Activated naive CD8-positive, alpha-beta T cell treated with anti-CD3 and anti-CD28 coated beads, Interleukin-2, amount 50 U/mL, for 16 hours (primary cell): ENCODE measurements around the gene GMDS.

Experiments
- DNase-seq: peaks from one replicate; pipeline ENCODE4 v3.0.0-alpha.2; 2020; ENCODE audit warnings: low read depth, low spot score

Gene GMDS

DNA sequence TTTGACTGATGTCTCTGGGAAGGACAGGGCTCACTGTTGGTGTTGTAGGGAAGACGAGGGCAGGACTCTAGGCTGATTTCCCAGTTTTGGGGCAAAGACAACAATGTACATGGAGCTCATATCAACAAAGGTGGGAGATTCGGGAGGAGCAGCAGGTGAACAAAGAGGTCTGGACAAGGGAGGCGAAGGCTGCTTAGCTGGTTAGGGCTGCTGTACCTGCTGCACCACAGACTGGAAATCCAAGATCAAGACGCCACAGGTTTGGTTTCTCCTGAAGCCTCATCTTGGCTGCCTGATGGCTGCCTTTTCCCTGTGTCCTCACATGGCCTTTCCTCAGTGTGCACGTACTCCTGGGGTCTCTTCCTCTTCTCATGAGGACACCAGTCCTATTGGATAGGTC lies 348.5 kb downstream of the GMDS start:
- no peak for DNase-seq

DNA sequence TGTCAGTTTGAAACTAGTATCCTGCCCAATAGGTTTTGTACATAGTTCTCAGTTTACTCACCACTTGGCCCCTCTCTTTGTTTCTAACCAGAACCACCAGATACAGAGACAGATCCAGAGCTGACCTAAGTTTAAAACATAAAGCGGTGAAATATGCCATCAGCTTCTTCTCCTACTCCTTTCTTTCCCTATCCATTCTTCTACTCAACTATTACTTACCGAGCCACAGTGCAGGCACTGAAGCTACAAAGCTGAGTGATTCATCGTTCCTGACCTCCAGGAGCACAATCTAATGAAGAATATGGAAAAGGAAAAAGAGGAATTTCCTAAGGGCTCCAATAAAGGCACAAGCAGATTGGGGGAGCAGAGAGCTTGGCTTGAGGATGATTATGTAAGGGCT lies 349.7 kb downstream of the GMDS start:
- DNase-seq: no peak

DNA sequence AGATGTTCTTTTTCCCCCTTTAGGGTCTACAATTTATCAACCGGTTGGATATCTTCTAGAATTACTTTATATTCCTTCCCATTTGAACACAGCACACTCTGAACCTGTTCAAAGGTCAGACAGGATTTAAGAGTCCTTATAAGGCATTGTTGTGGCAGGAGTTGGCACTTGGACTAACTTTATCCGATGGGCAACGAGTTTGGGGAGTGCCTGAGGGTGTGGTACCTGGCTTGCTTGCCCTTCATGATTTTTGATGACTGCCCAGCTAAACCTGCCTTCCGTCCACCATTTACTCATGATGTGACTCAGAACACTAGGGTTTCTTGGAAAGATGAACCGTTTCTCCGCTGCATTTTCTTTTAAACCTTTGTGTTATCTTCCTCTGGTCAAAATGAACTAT lies 350.5 kb downstream of the GMDS start:
- DNase-seq: no peak

- no peak for DNase-seq
These were observed 351.8 kb downstream of the GMDS start for GRCh38 chr6:1893470-1894130.

- no peak for DNase-seq
These were observed 352.7 kb downstream of the GMDS start for GRCh38 chr6:1892716-1893115.

DNA sequence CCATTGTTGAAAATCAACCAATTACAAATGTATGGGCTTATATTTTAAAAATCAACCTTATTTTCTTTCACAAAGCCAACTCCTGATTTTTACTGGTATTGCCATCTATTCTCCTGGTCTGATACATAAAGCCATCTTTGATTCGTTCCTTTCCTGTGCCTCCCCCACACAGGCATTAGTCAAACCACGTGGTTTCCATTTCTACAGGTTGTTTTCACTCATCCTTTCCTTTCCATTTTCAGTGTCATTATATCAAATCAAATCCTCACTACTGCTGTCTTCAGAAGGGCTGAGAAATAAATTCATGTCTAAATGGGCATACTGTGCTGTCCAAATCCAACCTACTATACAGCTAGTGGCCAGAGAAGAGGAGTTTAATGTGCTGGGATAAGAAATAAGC lies 354.4 kb downstream of the GMDS start:
- no peak for DNase-seq

- DNase-seq: no peak
These were observed 355.3 kb downstream of the GMDS start for GRCh38 chr6:1890071-1890470.

DNA sequence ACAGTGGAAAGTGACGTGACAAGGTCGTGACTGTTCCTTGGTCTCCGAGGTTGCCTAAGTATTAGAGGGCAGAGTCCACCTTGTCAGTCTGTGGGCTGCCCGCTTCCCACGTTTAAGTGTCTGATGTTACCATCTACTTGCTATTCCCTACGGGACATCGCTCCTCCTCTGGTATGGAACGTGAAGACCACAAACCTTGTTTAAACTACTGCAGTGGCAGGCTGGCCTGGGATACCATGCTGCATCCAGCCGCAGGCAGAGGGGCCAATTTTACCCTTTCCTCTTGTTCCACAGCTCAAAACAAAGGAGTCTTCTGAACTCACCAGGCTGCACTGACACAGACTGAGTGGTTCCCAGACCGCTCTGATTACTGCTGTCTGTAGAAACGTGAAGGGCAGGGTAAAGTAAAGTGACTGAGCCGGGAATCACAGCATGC lies 359.8 kb downstream of the GMDS start:
- no peak for DNase-seq

DNA sequence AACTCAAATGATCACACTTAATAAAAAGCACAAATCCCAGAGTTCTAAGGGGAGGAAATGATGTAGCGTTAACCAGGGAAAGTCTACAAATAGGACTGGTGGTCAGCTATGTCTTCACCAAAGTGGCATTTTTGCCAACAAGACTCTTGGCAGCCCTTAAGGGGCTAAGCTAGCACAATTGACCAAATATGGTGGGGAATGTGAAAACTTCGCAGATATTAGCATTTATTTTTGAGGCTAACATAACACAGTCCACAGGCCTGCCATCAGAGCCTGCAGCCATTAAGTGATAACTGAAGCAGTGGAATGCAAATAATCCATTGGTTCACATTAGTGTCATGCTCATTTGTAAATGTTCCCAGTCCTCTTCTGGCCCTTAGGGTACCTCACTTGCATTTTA lies 361.1 kb downstream of the GMDS start:
- no peak for DNase-seq

DNA sequence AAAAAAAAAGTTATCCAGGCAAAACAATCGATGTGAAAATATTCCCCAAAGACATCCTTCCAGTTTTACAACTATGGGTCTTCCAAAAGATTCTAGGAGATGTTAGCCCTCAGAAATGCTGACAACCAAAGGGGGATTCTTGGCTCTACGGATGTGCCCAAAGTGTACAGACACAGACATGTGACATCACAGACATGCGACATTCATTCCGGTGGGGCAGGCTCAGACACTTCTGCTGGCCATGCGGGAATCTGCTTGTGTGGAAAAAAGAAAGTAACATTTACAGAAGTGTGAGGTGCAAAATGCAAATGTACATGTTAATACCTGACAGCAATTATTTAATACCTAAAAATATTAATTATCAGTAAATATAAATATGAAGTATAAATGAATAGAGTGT lies 367.1 kb downstream of the GMDS start:
- no peak for DNase-seq

- DNase-seq: no peak
These were observed 371.6 kb downstream of the GMDS start for GRCh38 chr6:1873781-1874180.

DNA sequence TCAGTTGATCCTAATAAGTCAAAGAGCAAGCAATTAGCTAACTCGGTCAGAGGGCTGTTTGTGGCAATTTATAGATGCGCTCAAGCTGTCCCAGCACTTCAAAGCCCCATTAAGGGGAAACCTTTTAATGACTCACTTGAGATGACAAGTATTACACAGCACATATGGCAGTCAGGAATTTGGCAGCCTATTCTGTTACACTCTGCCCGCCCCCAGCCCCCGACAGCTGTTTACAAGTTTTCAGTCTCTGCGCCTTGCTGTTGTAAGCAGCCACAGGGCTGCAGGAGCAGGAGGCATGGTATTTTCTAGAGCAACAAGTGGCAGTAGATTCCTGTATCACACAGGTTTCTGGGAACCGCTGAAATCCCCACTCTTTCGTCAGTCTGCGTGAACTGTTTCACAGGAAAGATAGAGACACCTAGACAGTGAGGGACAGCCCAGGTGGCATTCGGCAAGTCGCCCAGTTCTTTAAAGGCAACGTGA lies 372.7 kb downstream of the GMDS start:
- no peak for DNase-seq

- DNase-seq: no peak
These were observed 373.6 kb downstream of the GMDS start for GRCh38 chr6:1871724-1872315.

DNA sequence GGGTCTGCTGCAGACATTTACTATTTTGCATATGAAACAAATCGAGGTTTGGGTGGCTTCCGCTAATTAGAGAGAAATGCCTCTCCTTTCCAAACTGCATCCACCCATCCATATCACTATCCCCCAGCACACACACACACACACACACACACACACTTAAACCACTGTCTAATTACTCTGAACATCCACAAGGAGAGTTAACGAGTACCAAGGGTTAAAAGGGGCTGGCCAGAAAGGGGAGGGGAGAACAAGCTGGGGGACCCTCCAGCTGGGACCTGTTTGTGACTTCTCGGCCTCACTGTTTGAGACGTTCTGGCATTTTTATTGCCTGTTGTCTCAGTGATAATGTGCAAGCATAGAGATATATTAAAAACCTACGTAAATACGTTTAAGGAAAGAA lies 374.5 kb downstream of the GMDS start:
- no peak for DNase-seq

DNA sequence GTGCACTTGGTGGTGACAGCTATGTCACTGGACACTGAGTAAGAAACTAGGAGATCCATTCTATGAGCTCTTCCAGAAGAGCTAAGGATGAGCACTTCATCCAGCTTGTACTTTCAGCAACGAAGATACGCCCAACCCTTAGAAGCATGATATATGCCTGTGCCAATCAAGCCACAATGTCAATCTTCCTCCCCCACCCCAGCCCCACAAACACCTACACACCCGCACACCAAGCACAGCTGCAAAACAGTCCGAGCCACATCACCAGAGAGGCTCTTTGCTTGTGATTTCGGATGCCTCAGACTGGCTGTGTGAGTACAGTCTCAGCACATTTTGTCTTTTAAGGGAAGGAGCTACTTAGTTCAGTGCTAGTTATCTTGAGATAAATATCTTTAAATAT lies 375.2 kb downstream of the GMDS start:
- DNase-seq: no peak

GRCh38 chr6:1869769-1870168 lies 375.6 kb downstream of the GMDS start:
- no peak for DNase-seq

- no peak for DNase-seq
These were observed 376.1 kb downstream of the GMDS start for GRCh38 chr6:1869308-1869707.

DNA sequence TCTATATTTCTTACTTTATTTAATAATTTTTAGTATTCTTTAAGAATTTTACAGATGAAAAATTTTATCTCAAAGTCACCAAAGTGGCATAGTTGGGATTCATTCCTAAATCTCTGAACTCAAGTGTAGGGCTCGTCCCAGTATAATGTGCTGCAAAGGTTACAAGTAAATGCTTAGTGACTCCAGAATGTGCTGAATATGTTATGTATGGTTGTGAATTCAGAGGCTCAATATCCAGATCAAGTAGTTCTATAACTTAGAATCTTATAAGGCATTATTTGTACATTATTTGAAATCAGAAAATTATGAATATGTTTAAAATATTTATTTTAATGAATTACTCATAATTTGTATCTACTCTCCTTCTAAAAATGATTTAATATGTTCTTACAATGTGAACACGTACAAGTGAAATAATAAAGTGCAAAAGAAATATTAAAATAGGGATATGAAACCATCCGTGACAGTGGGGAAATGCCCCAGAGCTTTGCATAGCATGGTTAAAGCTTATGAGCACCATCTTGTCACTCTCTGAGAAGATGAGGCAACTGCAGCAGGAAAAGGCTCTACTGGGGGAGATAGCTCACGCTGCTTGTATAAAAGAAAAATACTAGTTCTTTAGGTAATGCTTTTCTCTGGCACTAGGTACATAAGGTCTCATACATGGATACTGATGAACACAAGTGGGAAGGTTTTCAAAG lies 376.7 kb downstream of the GMDS start:
- no peak for DNase-seq

GRCh38 chr6:1867197-1867596 lies 378.2 kb downstream of the GMDS start:
- DNase-seq: no peak

GRCh38 chr6:1865585-1865984 lies 379.8 kb downstream of the GMDS start:
- no peak for DNase-seq

- no peak for DNase-seq
These were observed 380.9 kb downstream of the GMDS start for GRCh38 chr6:1864496-1864895.

DNA sequence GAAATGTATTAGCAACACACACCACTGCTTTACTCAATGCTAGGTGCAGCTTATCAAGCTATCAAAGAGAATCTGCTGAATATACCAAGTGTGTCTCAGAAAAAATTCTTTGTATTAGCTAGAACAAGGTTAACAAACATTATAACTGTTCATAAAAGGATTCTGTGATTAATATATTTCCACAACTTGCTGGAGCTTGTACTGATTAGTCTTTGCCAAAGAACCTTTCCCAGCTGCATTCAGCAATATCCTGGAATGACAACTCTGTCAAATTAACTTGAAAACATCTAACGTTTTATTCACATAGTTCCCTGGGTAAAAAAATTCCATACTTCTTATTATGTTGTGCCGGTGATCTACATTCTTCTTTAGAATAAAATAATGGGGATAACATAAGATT lies 383.0 kb downstream of the GMDS start:
- DNase-seq: no peak

- DNase-seq: no peak
These were observed 384.6 kb downstream of the GMDS start for GRCh38 chr6:1860756-1861348.
